WTC11 (cell line): Measurements from ENCODE around the gene LRRC23. TPM values are rescaled to one million over a fixed set of nuclear protein-coding genes. Genes with fewer than 3 reads are reported as not detected.

Source experiments
- ATAC-seq: fragments of 200-7000 bp; cut with Tn5 transposase; 2 replicates; pipeline ENCODE4 v1.10.0; 2021; ENCODE audit warnings: mild to moderate bottlenecking, moderate library complexity
- CTCF ChIA-PET: fragments of 300-600 bp; sonication (Branson Sonifier 250); formaldehyde crosslinking; loops from one replicate; lab custom pipeline; 2021; ENCODE audit warnings: antibody characterized with exemption; lab: Charles Lee
- POLR2A ChIA-PET: fragments of 350-600 bp; sonication (Branson Sonifier 250); formaldehyde crosslinking; loops from one replicate; lab custom pipeline; 2021; ENCODE audit warnings: antibody characterized with exemption; lab: Charles Lee
- DNase-seq: peaks from one replicate; pipeline ENCODE4 v3.0.0; 2021; ENCODE audit warnings: low spot score
- H3K27ac Mint-ChIP-seq: 2 replicates; pipeline ENCODE4 v1.8.0; 2021; ENCODE audit warnings: mixed read lengths
- H3K27me3 Mint-ChIP-seq: 2 replicates; pipeline ENCODE4 v1.8.0; 2021; ENCODE audit warnings: low read depth, mild to moderate bottlenecking, moderate library complexity, mixed read lengths
- H3K36me3 Mint-ChIP-seq: 2 replicates; pipeline ENCODE4 v1.8.0; 2021; ENCODE audit warnings: mixed read lengths
- H3K4me1 Mint-ChIP-seq: 2 replicates; pipeline ENCODE4 v1.8.0; 2022; ENCODE audit warnings: mixed read lengths
- H3K4me3 Mint-ChIP-seq: 2 replicates; pipeline ENCODE4 v1.8.0; 2021; ENCODE audit warnings: mild to moderate bottlenecking, moderate library complexity, mixed read lengths
- H3K9me3 Mint-ChIP-seq: 2 replicates; pipeline ENCODE4 v1.8.0; 2021; ENCODE audit warnings: mixed read lengths
- AR ChIP-seq: fragments of 250-450 bp; sonication (Bioruptor Pico); IDR thresholded peaks from 2 replicates; pipeline ENCODE4 v1.9.0; 2021; ENCODE audit warnings: mild to moderate bottlenecking
- ATF1 ChIP-seq: sonication (generic); formaldehyde crosslinking; IDR thresholded peaks from 2 replicates; pipeline ENCODE4 v1.8.1; 2023; ENCODE audit warnings: mild to moderate bottlenecking, moderate library complexity, missing genetic modification reagents
- ATF2 ChIP-seq: sonication (generic); formaldehyde crosslinking; IDR thresholded peaks from 2 replicates; pipeline ENCODE4 v1.8.1; 2022; ENCODE audit warnings: low read depth, missing genetic modification reagents, borderline replicate concordance
- CREM ChIP-seq: sonication (generic); formaldehyde crosslinking; IDR thresholded peaks from 2 replicates; pipeline ENCODE4 v1.8.1; 2022; ENCODE audit warnings: mild to moderate bottlenecking, missing genetic modification reagents, moderate library complexity
- CTCF ChIP-seq: fragments of 200-600 bp; IDR thresholded peaks from 2 replicates; pipeline ENCODE4 v1.8.0; 2022; ENCODE audit warnings: antibody characterized with exemption
- E2F5 ChIP-seq: sonication (generic); formaldehyde crosslinking; IDR thresholded peaks from 2 replicates; pipeline ENCODE4 v1.8.1; 2022; ENCODE audit warnings: mild to moderate bottlenecking, moderate library complexity, missing genetic modification reagents
- ELF4 ChIP-seq: sonication (generic); formaldehyde crosslinking; IDR thresholded peaks from 2 replicates; pipeline ENCODE4 v1.8.1; 2022; ENCODE audit warnings: low read depth, mild to moderate bottlenecking, moderate library complexity, missing genetic modification reagents
- ERG ChIP-seq: fragments of 250-450 bp; sonication (Bioruptor Pico); IDR thresholded peaks from 2 replicates; pipeline ENCODE4 v1.8.0; 2021; ENCODE audit warnings: mild to moderate bottlenecking
- ETV6 ChIP-seq: sonication (generic); formaldehyde crosslinking; IDR thresholded peaks from 2 replicates; pipeline ENCODE4 v1.8.1; 2022; ENCODE audit warnings: mild to moderate bottlenecking, missing genetic modification reagents
- GABPB1 ChIP-seq: sonication (generic); formaldehyde crosslinking; IDR thresholded peaks from 2 replicates; pipeline ENCODE4 v1.8.1; 2023; ENCODE audit warnings: mild to moderate bottlenecking, missing genetic modification reagents
- GRHL2 ChIP-seq: fragments of 250-450 bp; sonication (Bioruptor Pico); IDR thresholded peaks from 2 replicates; pipeline ENCODE4 v1.8.0; 2022; ENCODE audit warnings: mild to moderate bottlenecking, moderate library complexity; ENCODE audit not compliant: insufficient replicate concordance, severe bottlenecking
- KAT7 ChIP-seq: sonication (generic); formaldehyde crosslinking; IDR thresholded peaks from 2 replicates; pipeline ENCODE4 v1.8.1; 2023; ENCODE audit warnings: missing genetic modification reagents, mild to moderate bottlenecking, borderline replicate concordance
- MAX ChIP-seq: sonication (generic); formaldehyde crosslinking; IDR thresholded peaks from 2 replicates; pipeline ENCODE4 v1.8.0; 2022; ENCODE audit warnings: mild to moderate bottlenecking, missing genetic modification reagents
- NFE2L1 ChIP-seq: sonication (generic); formaldehyde crosslinking; IDR thresholded peaks from 2 replicates; pipeline ENCODE4 v1.8.1; 2023; ENCODE audit warnings: missing genetic modification reagents
- NFYB ChIP-seq: sonication (generic); formaldehyde crosslinking; conservative IDR thresholded peaks from 2 replicates; pipeline ENCODE4 v1.8.0; 2022; ENCODE audit warnings: low read depth, missing genetic modification reagents
- NR2C2 ChIP-seq: sonication (generic); formaldehyde crosslinking; IDR thresholded peaks from 2 replicates; pipeline ENCODE4 v1.8.0; 2022; ENCODE audit warnings: mild to moderate bottlenecking, missing genetic modification reagents
- PRRX2 ChIP-seq: fragments of 250-450 bp; sonication (Bioruptor Pico); IDR thresholded peaks from 2 replicates; pipeline ENCODE4 v1.8.0; 2021; ENCODE audit warnings: mild to moderate bottlenecking
- RELA ChIP-seq: sonication (generic); formaldehyde crosslinking; IDR thresholded peaks from 2 replicates; pipeline ENCODE4 v1.8.1; 2022; ENCODE audit warnings: missing genetic modification reagents, mild to moderate bottlenecking, borderline replicate concordance
- RORB ChIP-seq: fragments of 250-450 bp; sonication (Bioruptor Pico); IDR thresholded peaks from 2 replicates; pipeline ENCODE4 v1.9.0; 2021; ENCODE audit warnings: mild to moderate bottlenecking
- SOX15 ChIP-seq: fragments of 250-450 bp; sonication (Bioruptor Pico); IDR thresholded peaks from 2 replicates; pipeline ENCODE4 v1.9.0; 2021; ENCODE audit warnings: mild to moderate bottlenecking
- TCF7 ChIP-seq: sonication (generic); formaldehyde crosslinking; IDR thresholded peaks from 2 replicates; pipeline ENCODE4 v1.8.0; 2022; ENCODE audit warnings: mild to moderate bottlenecking, low read depth, missing genetic modification reagents, moderate library complexity
- TEAD1 ChIP-seq: sonication (generic); formaldehyde crosslinking; IDR thresholded peaks from 2 replicates; pipeline ENCODE4 v1.8.0; 2022; ENCODE audit warnings: mild to moderate bottlenecking, missing genetic modification reagents
- ZNF263 ChIP-seq: sonication (generic); formaldehyde crosslinking; IDR thresholded peaks from 2 replicates; pipeline ENCODE4 v1.8.1; 2022; ENCODE audit warnings: low read depth, mild to moderate bottlenecking, moderate library complexity, missing genetic modification reagents
- ZNF416 ChIP-seq: fragments of 250-450 bp; sonication (Bioruptor Pico); IDR thresholded peaks from 2 replicates; pipeline ENCODE4 v1.9.0; 2021; ENCODE audit warnings: mild to moderate bottlenecking, inconsistent platforms
- ZNF423 ChIP-seq: fragments of 250-450 bp; sonication (Bioruptor Pico); IDR thresholded peaks from 2 replicates; pipeline ENCODE4 v2.1.2; 2022; ENCODE audit warnings: mild to moderate bottlenecking, moderate library complexity
- ZSCAN18 ChIP-seq: fragments of 250-450 bp; sonication (Bioruptor Pico); IDR thresholded peaks from 2 replicates; pipeline ENCODE4 v2.1.2; 2022; ENCODE audit warnings: mild to moderate bottlenecking, moderate library complexity
- total RNA-seq: library from RNA; stranded (reverse); gene quantifications from 3 replicates; pipeline ENCODE4 v1.2.3, GENCODE V29; 2021

Gene LRRC23
- total RNA-seq, 1 experiment from 2014 or later: 3.1 TPM

- H3K36me3 Mint-ChIP-seq: peaks cover 12% of the 10 kb centered on the region
- DNase-seq: no peak
- no peaks in the 10 kb centered on the region for H3K27me3 Mint-ChIP-seq
- peak overlapping the region; percentile 99 for H3K27ac Mint-ChIP-seq
- H3K4me1 Mint-ChIP-seq: peaks cover 53% of the 10 kb centered on the region
- TF ChIP-seq ETV6 (0 out of 2 replicates have a peak, but pooled peaks have one; percentile 17), ZNF263 (no peak), PRRX2 (CRISPR knock-in tag) (peak; percentile 14; the same call in 1 of the 2 replicates)
- TF ChIP-seq, all 79 proteins: peak for 2
- CTCF ChIA-PET: interaction anchor here (0.6 to 9.7 kb wide), 24 partner anchors 9 to 261 kb away, joined by 3 to 296 read pairs (median 6); partner anchors contain the start of genes ATN1, C12orf57, LPCAT3 and MLF2
- POLR2A ChIA-PET: interaction anchor here (1.5 to 6.6 kb wide), 4 partner anchors 16 to 88 kb away, joined by 10 to 167 read pairs (median 14); partner anchors contain the start of genes C12orf57, RNU7-1 and SPSB2
- Mint-ChIP-seq H3K4me3 (peak overlapping the region; percentile 75), H3K9me3 (no peaks in the 10 kb centered on the region)
- ATAC-seq: no peak
Measured at GRCh38 chr12:6961278-6961694, 56.7 kb downstream of the LRRC23 start.

GRCh38 chr12:6961695-6962284 is 57.2 kb downstream of the LRRC23 start:
- Mint-ChIP-seq H3K27me3 (no peaks in the 10 kb centered on the region), H3K4me3 (peak overlapping the region; percentile 75), H3K27ac (peak overlapping the region; percentile 99), H3K9me3 (no peaks in the 10 kb centered on the region), H3K36me3 (peaks cover 16% of the 10 kb centered on the region), H3K4me1 (peaks cover 55% of the 10 kb centered on the region)
- ATAC-seq: peak; percentile 59
- POLR2A ChIA-PET: interaction anchor here (1.1 to 6.6 kb wide), 6 partner anchors 17 to 89 kb away, joined by 3 to 167 read pairs (median 12); partner anchors contain the start of genes C12orf57, LPCAT3, RNU7-1 and SPSB2
- DNase-seq: peak; percentile 78
- CTCF ChIA-PET: interaction anchor here (0.6 to 9.7 kb wide), 26 partner anchors 9 to 705 kb away, joined by 3 to 296 read pairs (median 6); partner anchors contain the start of genes ATN1, C12orf57, COPS7A and LPCAT3
- TF ChIP-seq ELF4 (CRISPR knock-in tag): no peak
- TF ChIP-seq KAT7: no peak
- TF ChIP-seq MAX (CRISPR knock-in tag): no peak; the same call in 1 of the 2 replicates
- no peak for TF ChIP-seq E2F5 (CRISPR knock-in tag)
- no peak for TF ChIP-seq GRHL2 (CRISPR knock-in tag)
- no peak for TF ChIP-seq TCF7
- no peak for TF ChIP-seq ZNF416 (CRISPR knock-in tag)
- no peak for TF ChIP-seq SOX15 (CRISPR knock-in tag)
- peak; percentile 96 for TF ChIP-seq NFE2L1 (CRISPR knock-in tag)
- TF ChIP-seq ATF1 (CRISPR knock-in tag): no peak
- TF ChIP-seq RORB (CRISPR knock-in tag): no peak
- TF ChIP-seq TEAD1: no peak
- no peak for TF ChIP-seq CTCF
- no peak for TF ChIP-seq RELA
- TF ChIP-seq AR: no peak
- no peak for TF ChIP-seq NR2C2
- TF ChIP-seq NFYB: no peak
- TF ChIP-seq GABPB1 (CRISPR knock-in tag): no peak
- TF ChIP-seq ZSCAN18 (CRISPR knock-in tag): no peak
- TF ChIP-seq ZNF423 (CRISPR knock-in tag): 0 out of 2 replicates have a peak, but pooled peaks have one; percentile 4
- TF ChIP-seq CREM (CRISPR knock-in tag): no peak
- TF ChIP-seq ATF2 (CRISPR knock-in tag): no peak
- no peak for TF ChIP-seq ERG (CRISPR knock-in tag)
